HCT116 (cell line): ENCODE data around the gene IFITM1. TPM values are rescaled to one million over a fixed set of nuclear protein-coding genes. Genes with fewer than 3 reads are reported as not detected.

ENCODE experiments used
- ATAC-seq: fragments of 200-7000 bp; cut with Tn5 transposase; 2 replicates; pipeline ENCODE4 v1.9.1; 2020; ENCODE audit warnings: mild to moderate bottlenecking, moderate library complexity
- BruUV-seq: library from RNA; stranded (reverse); fragments of 400-500 nt; replicated peaks from 2 replicates; lab custom pipeline; 2021; lab: Mats Ljungman, UMichigan
- CTCF ChIA-PET: fragments of 300-600 bp; sonication (Branson Sonifier 250); formaldehyde crosslinking; loops from one replicate; lab custom pipeline; 2021; ENCODE audit warnings: antibody characterized with exemption; lab: Charles Lee
- POLR2A ChIA-PET: fragments of 300-600, 350-600 bp; sonication (Branson Sonifier 250); formaldehyde crosslinking; loops from one replicate; lab custom pipeline; 2021; ENCODE audit warnings: antibody characterized with exemption; lab: Charles Lee
- RAD21 ChIA-PET, 2 experiments: fragments of 300-600 bp; sonication (Branson Sonifier 250); formaldehyde crosslinking; loops; one replicate each; lab custom pipeline; 2023; ENCODE audit warnings: low total read pairs in 2 of 2; ENCODE audit not compliant: uncharacterized antibody in 2 of 2, unreplicated experiment in 2 of 2, low non-redundant PET in 1 of 2; lab: Charles Lee
- DNase-seq: peaks from one replicate; pipeline ENCODE4 v3.0.0-alpha.2; 2010; ENCODE audit warnings: low read depth, low spot score
- H2AFZ ChIP-seq: fragments of 200-600 bp; shearing (Covaris generic), sonication (generic); 2 replicates; pipeline ENCODE4 v1.6.1; 2017; ENCODE audit warnings: low read depth, mixed run types, mixed read lengths, antibody characterized with exemption, low read length; ENCODE audit not compliant: poor library complexity, severe bottlenecking
- H3K27ac ChIP-seq: 2 replicates; pipeline ENCODE4 v1.5.1; 2012; ENCODE audit warnings: low read depth, low read length
- H3K27me3 ChIP-seq: fragments of 200-600 bp; sonication (generic); 2 replicates; pipeline ENCODE4 v1.6.1; 2016; ENCODE audit warnings: mixed run types, low read length, mixed read lengths; ENCODE audit not compliant: insufficient read depth
- H3K36me3 ChIP-seq, 2 experiments: fragments of 200-500 bp in 1 of 2; fragments of 200-600 bp in 1 of 2; sonication (Bioruptor generic) in 1 of 2; sonication (generic) in 1 of 2; 2 replicates each; pipeline versions ENCODE4 v1.5.1 to v1.6.1; 2014 to 2016; ENCODE audit warnings: low read length in 2 of 2, inconsistent platforms in 1 of 2, mixed read lengths in 1 of 2, mixed run types in 1 of 2; ENCODE audit not compliant: insufficient read depth in 2 of 2, control insufficient read depth in 1 of 2
- H3K4me1 ChIP-seq, 2 experiments: fragments of 200-600 bp in 1 of 2; sonication (generic) in 1 of 2; 2 replicates each; pipeline versions ENCODE4 v1.5.1 to v1.6.1; 2012 to 2017; ENCODE audit warnings: low read length in 2 of 2, inconsistent platforms in 1 of 2, mild to moderate bottlenecking in 1 of 2, mixed read lengths in 1 of 2, mixed run types in 1 of 2, moderate library complexity in 1 of 2; ENCODE audit not compliant: insufficient read depth in 2 of 2, control insufficient read depth in 1 of 2
- H3K4me2 ChIP-seq: fragments of 200-600 bp; sonication (generic); 2 replicates; pipeline ENCODE4 v1.6.1; 2017; ENCODE audit warnings: mixed run types, low read length, mixed read lengths
- H3K4me3 ChIP-seq, 2 experiments: fragments of 200-600 bp in 1 of 2; sonication (generic) in 1 of 2; replicated peaks in 1 of 2; 2 replicates each; pipeline ENCODE4 v1.5.1; 2011 to 2016; ENCODE audit warnings: low read length in 2 of 2, control low read depth in 1 of 2, low read depth in 1 of 2, mild to moderate bottlenecking in 1 of 2, mixed read lengths in 1 of 2, mixed run types in 1 of 2
- H3K79me2 ChIP-seq: fragments of 200-600 bp; sonication (generic); 2 replicates; pipeline ENCODE4 v1.6.1; 2017; ENCODE audit warnings: mild to moderate bottlenecking, mixed run types, low read length, moderate library complexity, mixed read lengths; ENCODE audit not compliant: insufficient read depth
- H3K9ac ChIP-seq: fragments of 200-600 bp; sonication (generic); 2 replicates; pipeline ENCODE4 v1.6.1; 2016; ENCODE audit warnings: low read length, mixed read lengths
- H3K9me2 ChIP-seq: fragments of 200-600 bp; sonication (generic), shearing (Covaris generic); 2 replicates; pipeline ENCODE4 v1.6.1; 2017; ENCODE audit warnings: mixed run types, mild to moderate bottlenecking, moderate library complexity; ENCODE audit not compliant: insufficient read depth
- H3K9me3 ChIP-seq, 2 experiments: fragments of 200-500 bp in 1 of 2; fragments of 200-600 bp in 1 of 2; sonication (Bioruptor generic) in 1 of 2; sonication (generic) in 1 of 2; 2 replicates each; pipeline ENCODE4 v1.6.1; 2014 to 2017; ENCODE audit warnings: low read length in 2 of 2, mixed read lengths in 2 of 2, inconsistent platforms in 1 of 2, low read depth in 1 of 2, mild to moderate bottlenecking in 1 of 2, mixed run types in 1 of 2, moderate library complexity in 1 of 2; ENCODE audit not compliant: control insufficient read depth in 1 of 2, insufficient read depth in 1 of 2
- H4K20me1 ChIP-seq: fragments of 200-600 bp; sonication (generic), shearing (Covaris generic); 2 replicates; pipeline ENCODE4 v1.6.1; 2017; ENCODE audit warnings: mixed run types, mild to moderate bottlenecking, moderate library complexity; ENCODE audit not compliant: insufficient read depth
- CBX3 ChIP-seq: IDR thresholded peaks from 2 replicates; pipeline ENCODE4 v1.6.1; 2012; ENCODE audit warnings: low read depth
- CEBPB ChIP-seq: IDR thresholded peaks from 2 replicates; pipeline ENCODE4 v1.6.1; 2012; ENCODE audit warnings: low read depth
- EZH2 ChIP-seq: fragments of 200-600 bp; sonication (generic); IDR thresholded peaks from 2 replicates; pipeline ENCODE4 v1.6.1; 2017; ENCODE audit warnings: antibody characterized with exemption, mixed run types
- FOSL1 ChIP-seq: IDR thresholded peaks from 2 replicates; pipeline ENCODE4 v1.6.1; 2012; ENCODE audit warnings: low read depth
- JUND ChIP-seq: IDR thresholded peaks from 2 replicates; pipeline ENCODE4 v1.6.1; 2012
- SP1 ChIP-seq: IDR thresholded peaks from 2 replicates; pipeline ENCODE4 v1.6.1; 2012; ENCODE audit warnings: low read depth
- TCF7L2 ChIP-seq: IDR thresholded peaks from 2 replicates; pipeline ENCODE4 v1.7.0; 2011; ENCODE audit warnings: borderline replicate concordance, inconsistent platforms; ENCODE audit not compliant: insufficient read depth, insufficient read length; ENCODE audit errors: extremely low read depth
- YY1 ChIP-seq: IDR thresholded peaks from 2 replicates; pipeline ENCODE4 v1.6.1; 2011; ENCODE audit warnings: low read length, low read depth, moderate library complexity, mild to moderate bottlenecking; ENCODE audit not compliant: insufficient replicate concordance; ENCODE audit errors: extremely low read depth
- intact Hi-C: fragments of 100-400 bp; cut with micrococcal nuclease; formaldehyde crosslinking; loops from 2 replicates; pipeline ENCODE4 v1.10.0; 2022
- total RNA-seq: library from RNA; stranded (reverse); gene quantifications from one replicate; pipeline ENCODE4 v1.2.1, GENCODE V29; 2021; ENCODE audit not compliant: unreplicated experiment
- TF ChIP-seq, protein P1 (sequence below): IDR thresholded peaks from 2 replicates; pipeline ENCODE4 v1.6.1; 2012

IFITM1 gene
- total RNA-seq, 1 experiment from 2014 or later = 6.1 TPM

DNA sequence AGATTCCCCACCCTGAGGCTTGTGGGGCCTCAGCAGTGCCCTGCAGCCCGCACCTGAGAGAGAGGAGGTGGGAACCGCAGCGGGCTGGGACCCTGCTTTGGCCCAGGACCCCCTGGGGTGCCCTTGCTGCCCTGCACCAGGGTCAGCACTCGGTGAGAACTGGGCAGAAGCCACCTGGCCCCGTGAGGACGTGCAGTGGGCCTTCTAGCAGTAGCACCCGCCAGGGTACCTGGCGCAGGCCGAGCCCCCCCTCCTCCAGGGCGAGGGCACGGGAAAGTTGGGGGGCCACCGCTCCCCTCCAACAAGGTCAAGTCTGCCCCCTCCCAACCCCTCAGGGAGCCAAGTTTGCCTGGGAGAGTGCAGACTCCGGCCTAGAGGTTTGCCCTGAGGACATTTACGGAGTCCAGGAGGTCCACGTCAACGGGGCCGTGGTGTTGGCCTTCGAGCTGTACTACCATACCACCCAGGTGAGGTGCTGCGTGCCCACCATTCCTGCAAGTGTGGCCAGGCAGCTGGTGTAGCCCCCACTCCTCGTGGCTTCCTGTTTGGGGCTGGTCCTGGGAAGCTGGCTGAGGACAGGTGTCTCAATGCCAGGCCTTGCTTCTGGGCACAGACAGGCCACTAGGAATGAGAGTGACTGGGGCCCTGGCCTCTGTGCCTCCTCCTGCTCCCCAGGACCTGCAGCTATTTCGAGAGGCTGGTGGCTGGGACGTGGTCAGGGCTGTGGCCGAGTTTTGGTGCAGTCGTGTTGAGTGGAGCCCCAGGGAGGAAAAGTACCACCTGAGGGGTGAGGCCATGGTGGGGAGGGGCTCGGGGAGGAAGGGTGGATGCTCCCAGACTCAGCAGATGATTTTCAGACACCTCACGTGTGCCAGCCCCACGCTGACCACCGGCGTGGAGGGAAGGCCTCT lies 21.4 kb upstream of the IFITM1 start:
- Histone ChIP-seq H3K4me1 (peaks cover 9 to 19% of the 10 kb centered on the region in 2 experiments; a peak in 3 of 4 replicates), H3K27me3 (no peaks in the 10 kb centered on the region), H3K4me3 (no peak overlapping the region), H3K9me2 (no peaks in the 10 kb centered on the region), H3K36me3 (peaks cover 0 to 5% of the 10 kb centered on the region in 2 experiments; a peak in 3 of 4 replicates), H3K9ac (no peak overlapping the region), H3K9me3 (no peaks in the 10 kb centered on the region), H4K20me1 (no peaks in the 10 kb centered on the region), H3K79me2 (peaks cover 7% of the 10 kb centered on the region; the same call in 1 of the 2 replicates), H3K27ac (no peak overlapping the region; the same call in 1 of the 2 replicates), H2AFZ (no peak overlapping the region), H3K4me2 (no peak overlapping the region)
- CTCF ChIA-PET = no interaction called here
- RAD21 ChIA-PET = no interaction called here
- ATAC-seq (no peak), DNase-seq (no peak)
- POLR2A ChIA-PET = no interaction called here
- BruUV-seq = no TSS peak
- TF ChIP-seq, protein P1, sequence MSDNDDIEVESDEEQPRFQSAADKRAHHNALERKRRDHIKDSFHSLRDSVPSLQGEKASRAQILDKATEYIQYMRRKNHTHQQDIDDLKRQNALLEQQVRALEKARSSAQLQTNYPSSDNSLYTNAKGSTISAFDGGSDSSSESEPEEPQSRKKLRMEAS = no peak
- TF ChIP-seq JUND (no peak), FOSL1 (no peak), CEBPB (no peak), YY1 (no peak), EZH2 (no peak), CBX3 (no peak), TCF7L2 (no peak), SP1 (no peak)
- intact Hi-C loops = no loop called here
